NCI-H510A (cell line): ENCODE measurements around the gene PIH1D1.

Experiments used
- DNase-seq: peaks from one replicate; lab custom pipeline; 2025; lab: John Stamatoyannopoulos, UW

The PIH1D1 gene

GRCh38 chr19:49451430-49452181 is at the start of gene PIH1D1:
TSS of gene PIH1D1 (minus strand) at chr19:49451814. CDS start at chr19:49451574, 240 bp downstream.
- DNase-seq = peak; percentile 97

GRCh38 chr19:49499030-49499670 is 47.5 kb upstream of the PIH1D1 start:
- no peak for DNase-seq

GRCh38 chr19:49498475-49498874 is 46.9 kb upstream of the PIH1D1 start:
- DNase-seq = no peak

GRCh38 chr19:49497789-49498103 is 46.1 kb upstream of the PIH1D1 start:
- no peak for DNase-seq

GRCh38 chr19:49497047-49497788 is 45.6 kb upstream of the PIH1D1 start:
- peak; percentile 56 for DNase-seq

- no peak for DNase-seq
Observed at GRCh38 chr19:49496574-49497008, 45.0 kb upstream of the PIH1D1 start.

- no peak for DNase-seq
Observed at GRCh38 chr19:49492573-49493405, 41.2 kb upstream of the PIH1D1 start.

GRCh38 chr19:49491804-49492572 is 40.4 kb upstream of the PIH1D1 start:
- DNase-seq = no peak

GRCh38 chr19:49491030-49491803 is 39.6 kb upstream of the PIH1D1 start:
- no peak for DNase-seq

GRCh38 chr19:49490287-49491029 is 38.8 kb upstream of the PIH1D1 start:
- no peak for DNase-seq

GRCh38 chr19:49489601-49490167 is 38.1 kb upstream of the PIH1D1 start:
- DNase-seq = no peak

GRCh38 chr19:49488863-49489537 is 37.4 kb upstream of the PIH1D1 start:
- no peak for DNase-seq

GRCh38 chr19:49488046-49488862 is 36.6 kb upstream of the PIH1D1 start:
- DNase-seq = no peak

GRCh38 chr19:49487277-49488045 is 35.8 kb upstream of the PIH1D1 start, which contains the start of gene RPL13A:
TSS of gene RPL13A (plus strand) at chr19:49487608. CDS start at chr19:49487630, 22 bp downstream.
- peak; percentile 96 for DNase-seq

- no peak for DNase-seq
Observed at GRCh38 chr19:49486710-49487276, 35.2 kb upstream of the PIH1D1 start.

GRCh38 chr19:49486232-49486631 is 34.6 kb upstream of the PIH1D1 start:
- no peak for DNase-seq
